ENCODE results near the gene SCEL.

SCEL gene

GRCh38 chr13:77537289-77537919 lies 1.9 kb downstream of the SCEL start:
- Histone ChIP-seq H3K4me1 (ENCODE audit: insufficient read depth, low read length) (no peaks in the 10 kb centered on the region), H3K9ac (ENCODE audit: low read length) (no peak overlapping the region), H3K27ac (ENCODE audit: low read depth, low read length) (no peak overlapping the region), H3K9me3 (ENCODE audit: low read length) (no peaks in the 10 kb centered on the region), H3K27me3 (ENCODE audit: control insufficient read depth in 1 of 2, insufficient read depth in 2 of 2, low read length in 2 of 2) (no peaks in the 10 kb centered on the region), H3K36me3 (ENCODE audit: insufficient read depth, low read length) (no peaks in the 10 kb centered on the region), H3K4me3 (ENCODE audit: low read depth in 1 of 2, low read length in 2 of 2) (no peak overlapping the region)

- H3K27me3 ChIP-seq (ENCODE audit: control insufficient read depth in 1 of 2, insufficient read depth in 2 of 2, low read length in 2 of 2), result no peaks in the 10 kb centered on the region
- H3K27ac ChIP-seq (ENCODE audit: low read depth, low read length), result no peak overlapping the region
- no peaks in the 10 kb centered on the region for H3K4me1 ChIP-seq (ENCODE audit: insufficient read depth, low read length)
- H3K9me3 ChIP-seq (ENCODE audit: low read length), result no peaks in the 10 kb centered on the region
- H3K4me3 ChIP-seq (ENCODE audit: low read depth in 1 of 2, low read length in 2 of 2), result no peak overlapping the region
- H3K36me3 ChIP-seq (ENCODE audit: insufficient read depth, low read length), result no peaks in the 10 kb centered on the region
- H3K9ac ChIP-seq (ENCODE audit: low read length), result no peak overlapping the region
Observed at GRCh38 chr13:77543711-77544110, 8.2 kb downstream of the SCEL start.

- H3K4me1 ChIP-seq (ENCODE audit: insufficient read depth, low read length), result no peaks in the 10 kb centered on the region
- H3K36me3 ChIP-seq (ENCODE audit: insufficient read depth, low read length), result no peaks in the 10 kb centered on the region
- no peak overlapping the region for H3K4me3 ChIP-seq (ENCODE audit: low read depth in 1 of 2, low read length in 2 of 2)
- H3K9ac ChIP-seq (ENCODE audit: low read length), result no peak overlapping the region
- H3K27me3 ChIP-seq (ENCODE audit: control insufficient read depth in 1 of 2, insufficient read depth in 2 of 2, low read length in 2 of 2), result no peaks in the 10 kb centered on the region
- no peak overlapping the region for H3K27ac ChIP-seq (ENCODE audit: low read depth, low read length)
- no peaks in the 10 kb centered on the region for H3K9me3 ChIP-seq (ENCODE audit: low read length)
Observed at GRCh38 chr13:77544355-77544754, 8.8 kb downstream of the SCEL start.

- H3K9me3 ChIP-seq (ENCODE audit: low read length), result no peaks in the 10 kb centered on the region
- H3K36me3 ChIP-seq (ENCODE audit: insufficient read depth, low read length), result no peaks in the 10 kb centered on the region
- H3K27ac ChIP-seq (ENCODE audit: low read depth, low read length), result no peak overlapping the region
- H3K27me3 ChIP-seq (ENCODE audit: control insufficient read depth in 1 of 2, insufficient read depth in 2 of 2, low read length in 2 of 2), result no peaks in the 10 kb centered on the region
- no peak overlapping the region for H3K4me3 ChIP-seq (ENCODE audit: low read depth in 1 of 2, low read length in 2 of 2)
- no peak overlapping the region for H3K9ac ChIP-seq (ENCODE audit: low read length)
- no peaks in the 10 kb centered on the region for H3K4me1 ChIP-seq (ENCODE audit: insufficient read depth, low read length)
Observed at GRCh38 chr13:77544758-77545338, 9.3 kb downstream of the SCEL start.

- Histone ChIP-seq H3K36me3 (ENCODE audit: insufficient read depth, low read length) (no peaks in the 10 kb centered on the region), H3K27me3 (ENCODE audit: control insufficient read depth in 1 of 2, insufficient read depth in 2 of 2, low read length in 2 of 2) (no peaks in the 10 kb centered on the region), H3K27ac (ENCODE audit: low read depth, low read length) (no peak overlapping the region), H3K9ac (ENCODE audit: low read length) (no peak overlapping the region), H3K4me1 (ENCODE audit: insufficient read depth, low read length) (no peaks in the 10 kb centered on the region), H3K4me3 (ENCODE audit: low read depth in 1 of 2, low read length in 2 of 2) (no peak overlapping the region), H3K9me3 (ENCODE audit: low read length) (no peaks in the 10 kb centered on the region)
Observed at GRCh38 chr13:77545626-77546412, 10.3 kb downstream of the SCEL start.

- H3K9me3 ChIP-seq (ENCODE audit: low read length), result no peaks in the 10 kb centered on the region
- H3K27me3 ChIP-seq (ENCODE audit: control insufficient read depth in 1 of 2, insufficient read depth in 2 of 2, low read length in 2 of 2), result no peaks in the 10 kb centered on the region
- H3K9ac ChIP-seq (ENCODE audit: low read length), result no peak overlapping the region
- no peak overlapping the region for H3K4me3 ChIP-seq (ENCODE audit: low read depth in 1 of 2, low read length in 2 of 2)
- H3K4me1 ChIP-seq (ENCODE audit: insufficient read depth, low read length), result no peaks in the 10 kb centered on the region
- H3K36me3 ChIP-seq (ENCODE audit: insufficient read depth, low read length), result no peaks in the 10 kb centered on the region
- no peak overlapping the region for H3K27ac ChIP-seq (ENCODE audit: low read depth, low read length)
Observed at GRCh38 chr13:77548095-77548494, 12.6 kb downstream of the SCEL start.

GRCh38 chr13:77548594-77548993 lies 13.1 kb downstream of the SCEL start:
- Histone ChIP-seq H3K36me3 (ENCODE audit: insufficient read depth, low read length) (no peaks in the 10 kb centered on the region), H3K27ac (ENCODE audit: low read depth, low read length) (no peak overlapping the region), H3K4me3 (ENCODE audit: low read depth in 1 of 2, low read length in 2 of 2) (no peak overlapping the region), H3K4me1 (ENCODE audit: insufficient read depth, low read length) (no peaks in the 10 kb centered on the region), H3K27me3 (ENCODE audit: control insufficient read depth in 1 of 2, insufficient read depth in 2 of 2, low read length in 2 of 2) (no peaks in the 10 kb centered on the region), H3K9me3 (ENCODE audit: low read length) (no peaks in the 10 kb centered on the region), H3K9ac (ENCODE audit: low read length) (no peak overlapping the region)

GRCh38 chr13:77554069-77554468 lies 18.6 kb downstream of the SCEL start:
- H3K9ac ChIP-seq (ENCODE audit: low read length), result no peak overlapping the region

GRCh38 chr13:77555246-77555645 lies 19.7 kb downstream of the SCEL start:
- Histone ChIP-seq H3K4me3 (ENCODE audit: low read depth in 1 of 2, low read length in 2 of 2) (no peak overlapping the region), H3K27ac (ENCODE audit: low read depth, low read length) (no peak overlapping the region), H3K9ac (ENCODE audit: low read length) (no peak overlapping the region), H3K4me1 (ENCODE audit: insufficient read depth, low read length) (no peaks in the 10 kb centered on the region), H3K9me3 (ENCODE audit: low read length) (no peaks in the 10 kb centered on the region), H3K36me3 (ENCODE audit: insufficient read depth, low read length) (no peaks in the 10 kb centered on the region), H3K27me3 (ENCODE audit: control insufficient read depth in 1 of 2, insufficient read depth in 2 of 2, low read length in 2 of 2) (no peaks in the 10 kb centered on the region)

More at GRCh38 chr13:77554069-77554468, 18.6 kb downstream of the SCEL start:
- H3K27me3 ChIP-seq (ENCODE audit: control insufficient read depth in 1 of 2, insufficient read depth in 2 of 2, low read length in 2 of 2), result no peaks in the 10 kb centered on the region
- no peaks in the 10 kb centered on the region for H3K4me1 ChIP-seq (ENCODE audit: insufficient read depth, low read length)
- no peak overlapping the region for H3K4me3 ChIP-seq (ENCODE audit: low read depth in 1 of 2, low read length in 2 of 2)
- H3K27ac ChIP-seq (ENCODE audit: low read depth, low read length), result no peak overlapping the region
- H3K9me3 ChIP-seq (ENCODE audit: low read length), result no peaks in the 10 kb centered on the region
- H3K36me3 ChIP-seq (ENCODE audit: insufficient read depth, low read length), result no peaks in the 10 kb centered on the region

GRCh38 chr13:77558016-77558415 lies 22.5 kb downstream of the SCEL start:
- H3K27ac ChIP-seq (ENCODE audit: low read depth, low read length), result no peak overlapping the region
- H3K4me3 ChIP-seq (ENCODE audit: low read depth in 1 of 2, low read length in 2 of 2), result no peak overlapping the region
- no peaks in the 10 kb centered on the region for H3K27me3 ChIP-seq (ENCODE audit: control insufficient read depth in 1 of 2, insufficient read depth in 2 of 2, low read length in 2 of 2)
- H3K9ac ChIP-seq (ENCODE audit: low read length), result no peak overlapping the region
- H3K4me1 ChIP-seq (ENCODE audit: insufficient read depth, low read length), result no peaks in the 10 kb centered on the region
- H3K9me3 ChIP-seq (ENCODE audit: low read length), result no peaks in the 10 kb centered on the region
- no peaks in the 10 kb centered on the region for H3K36me3 ChIP-seq (ENCODE audit: insufficient read depth, low read length)

GRCh38 chr13:77563111-77563510 lies 27.6 kb downstream of the SCEL start:
- Histone ChIP-seq H3K4me3 (ENCODE audit: low read depth in 1 of 2, low read length in 2 of 2) (no peak overlapping the region), H3K4me1 (ENCODE audit: insufficient read depth, low read length) (no peaks in the 10 kb centered on the region), H3K27me3 (ENCODE audit: control insufficient read depth in 1 of 2, insufficient read depth in 2 of 2, low read length in 2 of 2) (no peaks in the 10 kb centered on the region), H3K9ac (ENCODE audit: low read length) (no peak overlapping the region), H3K36me3 (ENCODE audit: insufficient read depth, low read length) (no peaks in the 10 kb centered on the region), H3K9me3 (ENCODE audit: low read length) (no peaks in the 10 kb centered on the region), H3K27ac (ENCODE audit: low read depth, low read length) (no peak overlapping the region)
